DMS53 (cell line): ENCODE results near the gene ANKRD6.

ENCODE experiments used
- DNase-seq: peaks from one replicate; lab custom pipeline; 2025; lab: John Stamatoyannopoulos, UW

The ANKRD6 gene

GRCh38 chr6:89509777-89510281, 76.9 kb downstream of the ANKRD6 start:
- peak; percentile 72 for DNase-seq

- no peak for DNase-seq
These were observed 77.4 kb downstream of the ANKRD6 start for GRCh38 chr6:89510393-89510792.

GRCh38 chr6:89518352-89519055, 85.6 kb downstream of the ANKRD6 start:
- no peak for DNase-seq

- DNase-seq: no peak
These were observed 87.8 kb downstream of the ANKRD6 start for GRCh38 chr6:89520736-89521135.

DNA sequence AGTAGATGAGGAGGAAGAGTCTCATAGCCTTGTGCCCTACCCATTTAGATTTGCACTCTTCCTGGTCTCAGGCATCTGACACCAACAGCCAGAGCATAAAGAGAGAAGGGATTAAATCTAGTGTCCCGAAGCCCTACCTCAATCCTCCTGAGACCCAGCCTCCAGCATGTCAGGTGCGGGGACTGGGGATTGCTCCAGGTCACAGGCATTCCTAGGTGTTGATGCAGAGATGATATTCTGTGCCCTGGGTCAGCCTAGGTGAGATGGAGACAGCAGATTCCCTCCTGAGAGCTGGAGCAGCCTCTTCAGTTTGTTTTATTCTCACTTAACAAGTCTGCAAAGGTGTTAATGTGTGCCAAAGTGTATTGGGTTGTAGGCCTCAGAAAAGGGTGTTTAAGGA, 89.8 kb downstream of the ANKRD6 start:
- no peak for DNase-seq

GRCh38 chr6:89525786-89526562, 93.0 kb downstream of the ANKRD6 start:
- DNase-seq: no peak

- no peak for DNase-seq
These were observed 93.6 kb downstream of the ANKRD6 start for GRCh38 chr6:89526563-89526869.

- DNase-seq: peak; percentile 20
These were observed 94.7 kb downstream of the ANKRD6 start for GRCh38 chr6:89527634-89528033.

- no peak for DNase-seq
These were observed 95.9 kb downstream of the ANKRD6 start for GRCh38 chr6:89528866-89529265.

DNA sequence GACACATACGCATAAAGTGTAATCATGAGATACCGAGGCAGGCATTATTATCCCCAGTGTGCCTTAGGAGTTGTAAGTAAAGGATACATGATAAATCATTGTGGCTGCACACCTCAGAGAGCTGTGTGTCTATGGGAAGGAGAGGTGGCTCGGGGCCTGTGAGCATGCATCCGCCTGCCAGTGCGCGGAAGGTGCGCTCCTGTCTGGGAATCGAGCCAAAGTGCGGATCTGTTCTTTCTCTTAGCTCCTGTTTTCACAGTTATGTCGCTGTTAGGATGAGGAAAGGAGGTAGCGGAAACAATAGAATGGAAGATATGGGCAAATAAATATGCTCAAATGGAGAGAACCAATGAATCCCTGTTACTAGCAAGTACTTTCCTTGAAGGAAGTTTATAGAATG, 98.0 kb downstream of the ANKRD6 start:
- DNase-seq: no peak

- DNase-seq: peak; percentile 33
These were observed 103.3 kb downstream of the ANKRD6 start for GRCh38 chr6:89536231-89536630.

DNA sequence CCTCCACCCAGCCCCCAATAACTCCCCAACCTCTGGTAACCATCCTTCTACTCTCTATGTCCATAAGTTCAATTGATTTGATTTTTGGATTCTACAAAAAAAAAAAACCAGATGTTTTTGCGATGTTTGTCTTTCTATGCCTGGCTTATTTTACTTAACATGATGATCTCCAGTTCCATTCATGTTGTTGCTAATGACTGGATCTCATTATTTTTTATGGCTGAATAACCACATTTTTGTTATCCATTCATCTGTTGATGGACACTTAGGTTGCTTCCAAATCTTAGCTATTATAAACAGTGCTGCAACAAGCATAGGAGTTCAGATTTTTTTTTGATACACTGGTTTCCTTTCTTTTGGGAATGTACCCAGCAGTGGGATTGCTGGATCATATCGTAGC, 106.8 kb downstream of the ANKRD6 start:
- no peak for DNase-seq

DNA sequence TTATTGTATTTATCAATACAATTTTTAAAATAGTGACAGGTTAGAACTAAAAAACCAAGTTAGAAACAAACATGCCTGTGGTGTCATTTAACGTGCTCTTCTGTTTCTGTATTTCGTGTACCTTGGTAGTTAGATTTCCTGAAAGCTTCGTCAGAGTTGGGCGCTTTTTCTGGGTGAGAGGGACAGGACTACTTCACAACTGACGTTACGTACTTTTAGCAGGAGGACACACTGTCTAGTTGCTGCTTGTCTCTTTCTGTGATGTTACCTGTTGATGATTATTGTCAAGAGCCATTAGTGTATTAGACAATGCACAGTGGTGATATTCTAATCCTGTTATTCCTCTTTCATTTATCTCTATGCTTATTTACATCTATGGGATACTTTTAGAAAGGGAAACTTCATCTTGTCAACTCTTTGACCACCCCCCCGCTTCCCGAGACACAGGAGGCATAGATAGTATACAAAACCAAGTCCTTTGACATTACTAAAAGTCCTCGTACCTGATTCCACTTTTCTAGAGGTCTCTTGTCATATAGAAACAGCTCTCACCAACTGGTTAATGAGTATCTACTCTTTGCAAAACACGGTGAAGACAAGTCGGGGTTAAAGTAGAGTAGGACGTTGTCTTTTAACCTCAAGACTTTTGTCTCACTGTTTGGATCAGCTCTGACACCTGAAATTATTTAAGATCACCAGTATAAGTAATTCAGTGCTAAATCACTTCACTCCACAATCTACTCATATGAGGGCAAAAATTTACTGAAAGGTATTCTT, 109.3 kb downstream of the ANKRD6 start:
- DNase-seq: no peak

GRCh38 chr6:89542866-89543265, 109.9 kb downstream of the ANKRD6 start:
- no peak for DNase-seq

GRCh38 chr6:89547281-89547680, 114.3 kb downstream of the ANKRD6 start:
- no peak for DNase-seq

- no peak for DNase-seq
These were observed 120.5 kb downstream of the ANKRD6 start for GRCh38 chr6:89553431-89553830.

GRCh38 chr6:89554106-89554505, 121.2 kb downstream of the ANKRD6 start:
- no peak for DNase-seq

DNA sequence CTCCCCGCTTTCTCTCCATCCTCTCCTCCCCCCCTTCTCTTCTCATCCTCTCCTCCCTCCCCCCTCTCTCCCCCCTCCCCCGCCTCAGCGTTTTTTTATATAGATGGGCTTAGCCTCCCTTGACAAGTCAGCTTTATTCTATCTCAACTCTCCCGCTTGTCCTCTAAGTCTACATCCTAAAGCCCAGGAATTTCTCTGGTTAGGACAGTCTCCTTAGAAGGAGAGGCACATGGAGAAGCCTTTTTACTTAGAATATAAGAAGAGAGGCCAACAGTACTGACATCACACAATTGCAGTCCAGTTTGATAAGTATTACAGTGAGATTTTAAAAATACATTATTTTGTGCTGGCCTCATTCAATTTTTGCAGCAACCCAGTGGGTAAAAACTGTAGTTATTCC, 122.1 kb downstream of the ANKRD6 start:
- DNase-seq: no peak

- DNase-seq: no peak
These were observed 122.9 kb downstream of the ANKRD6 start for GRCh38 chr6:89555806-89556205.

DNA sequence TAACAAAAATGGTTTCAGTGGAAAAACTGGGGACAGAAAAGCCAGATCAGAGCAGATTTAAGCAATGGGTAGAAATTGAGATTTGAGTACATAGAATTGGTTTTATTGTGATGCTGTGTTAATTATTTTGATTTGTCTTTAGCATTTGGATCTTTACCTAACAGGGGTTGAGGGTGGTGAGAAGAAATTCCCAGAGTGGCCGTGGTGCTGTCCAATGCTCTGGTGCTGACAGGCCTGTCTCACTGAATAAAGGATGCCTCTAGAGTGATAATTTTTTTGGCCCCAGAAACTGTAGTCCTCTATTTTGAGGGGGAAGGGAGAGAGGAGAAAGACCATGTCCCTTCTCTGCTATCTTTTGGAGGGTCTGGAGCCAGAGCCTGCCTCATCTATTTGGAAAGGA, 126.5 kb downstream of the ANKRD6 start:
- DNase-seq: no peak

GRCh38 chr6:89562093-89562973, 129.4 kb downstream of the ANKRD6 start:
- DNase-seq: no peak

GRCh38 chr6:89563866-89564265, 130.9 kb downstream of the ANKRD6 start:
- no peak for DNase-seq
